ENCODE results near the gene MAJIN. TPM values are rescaled to one million over a fixed set of nuclear protein-coding genes. Genes with fewer than 3 reads are reported as not detected.

Gene MAJIN
- polyA plus RNA-seq, 3 donors: not detected

- H3K4me3 ChIP-seq (replicated peaks in 1 of 3; ENCODE audit: low read depth in 2 of 3, low read length in 3 of 3): no peak overlapping the region
- Mint-ChIP-seq H3K9me3 (no peaks in the 10 kb centered on the region), H3K36me3 (peaks cover 71 to 73% of the 10 kb centered on the region in 2 donors), H3K27me3 (ENCODE audit: low read depth in 3 of 3) (peaks cover under 1 to 5% (median 1%) of the 10 kb centered on the region in 3 donors), H3K4me3 (no peak overlapping the region), H3K27ac (no peak overlapping the region), H3K4me1 (peaks cover 4% of the 10 kb centered on the region)
- H3K4me2 ChIP-seq (replicated peaks; ENCODE audit: extremely low read depth, low read length, poor library complexity, severe bottlenecking): no peak overlapping the region
- H3K27ac ChIP-seq (ENCODE audit: low read depth in 1 of 2, low read length in 2 of 2): no peak overlapping the region
- 100% methylated on average over 1 of the region's 5 CpGs for WGBS (ENCODE audit: insufficient coverage)
- no peak for DNase-seq
- intact Hi-C loops (cut with micrococcal nuclease): no loop called here
- H3K9me3 ChIP-seq (replicated peaks in 1 of 2; ENCODE audit: control insufficient read depth in 1 of 2, insufficient read depth in 1 of 2, low read length in 2 of 2): no peaks in the 10 kb centered on the region
- peaks cover 0 to 3% of the 10 kb centered on the region in 2 donors for H3K4me1 ChIP-seq (ENCODE audit: control insufficient read depth in 1 of 2, insufficient read depth in 2 of 2, low read length in 2 of 2)
- H4K20me1 ChIP-seq (ENCODE audit: insufficient read depth, low read length): no peaks in the 10 kb centered on the region
- H3K27me3 ChIP-seq (ENCODE audit: control insufficient read depth in 2 of 2, insufficient read depth in 2 of 2, low read length in 2 of 2): no peaks in the 10 kb centered on the region
- H3K36me3 ChIP-seq (replicated peaks in 1 of 2; ENCODE audit: control insufficient read depth in 1 of 2, insufficient read depth in 2 of 2, low read length in 2 of 2): peaks cover 43 to 68% of the 10 kb centered on the region in 2 donors
- TF ChIP-seq CTCF (IDR thresholded peaks at IDR 0.05): no peak
- no peak overlapping the region for H3K9ac ChIP-seq (ENCODE audit: insufficient read depth, low read length, poor library complexity, severe bottlenecking)
- H3K79me2 ChIP-seq (ENCODE audit: insufficient read depth, low read length): no peaks in the 10 kb centered on the region
- H2AFZ ChIP-seq (ENCODE audit: insufficient read depth, low read depth, low read length, poor library complexity, severe bottlenecking): no peak overlapping the region
These were observed 39.6 kb downstream of the MAJIN start for GRCh38 chr11:64932324-64932723.

- TF ChIP-seq CTCF (IDR thresholded peaks at IDR 0.05): no peak
- Mint-ChIP-seq H3K4me1 (peaks cover 5% of the 10 kb centered on the region), H3K4me3 (no peak overlapping the region)
These were observed 40.6 kb downstream of the MAJIN start for GRCh38 chr11:64931290-64931689.

More at GRCh38 chr11:64931290-64931689, 40.6 kb downstream of the MAJIN start:
- Histone ChIP-seq H3K4me1 (ENCODE audit: control insufficient read depth in 1 of 2, insufficient read depth in 2 of 2, low read length in 2 of 2) (peaks cover 1 to 3% of the 10 kb centered on the region in 2 donors), H3K27ac (ENCODE audit: low read depth in 1 of 2, low read length in 2 of 2) (no peak overlapping the region), H2AFZ (ENCODE audit: insufficient read depth, low read depth, low read length, poor library complexity, severe bottlenecking) (no peak overlapping the region), H3K4me3 (replicated peaks in 1 of 3; ENCODE audit: low read depth in 2 of 3, low read length in 3 of 3) (no peak overlapping the region), H3K9me3 (replicated peaks in 1 of 2; ENCODE audit: control insufficient read depth in 1 of 2, insufficient read depth in 1 of 2, low read length in 2 of 2) (no peaks in the 10 kb centered on the region), H3K4me2 (replicated peaks; ENCODE audit: extremely low read depth, low read length, poor library complexity, severe bottlenecking) (no peak overlapping the region), H3K9ac (ENCODE audit: insufficient read depth, low read length, poor library complexity, severe bottlenecking) (no peak overlapping the region), H3K36me3 (replicated peaks in 1 of 2; ENCODE audit: control insufficient read depth in 1 of 2, insufficient read depth in 2 of 2, low read length in 2 of 2) (peaks cover 43 to 73% of the 10 kb centered on the region in 2 donors), H4K20me1 (ENCODE audit: insufficient read depth, low read length) (no peaks in the 10 kb centered on the region), H3K79me2 (ENCODE audit: insufficient read depth, low read length) (no peaks in the 10 kb centered on the region), H3K27me3 (ENCODE audit: control insufficient read depth in 2 of 2, insufficient read depth in 2 of 2, low read length in 2 of 2) (no peaks in the 10 kb centered on the region)
- DNase-seq: no peak
- no peak overlapping the region for H3K27ac Mint-ChIP-seq
- WGBS (ENCODE audit: insufficient coverage): 83% methylated on average over 2 of the region's 7 CpGs
- H3K9me3 Mint-ChIP-seq: no peaks in the 10 kb centered on the region
- peaks cover 0 to 1% (median 0%) of the 10 kb centered on the region in 3 donors for H3K27me3 Mint-ChIP-seq (ENCODE audit: low read depth in 3 of 3)
- H3K36me3 Mint-ChIP-seq: peaks cover 78 to 80% of the 10 kb centered on the region in 2 donors
- intact Hi-C loops (cut with micrococcal nuclease): no loop called here
